Gastrocnemius medialis (tissue), 4 donors: ENCODE data around the gene ATG7. TPM values are rescaled to one million over a fixed set of nuclear protein-coding genes. Genes with fewer than 3 reads are reported as not detected.

ENCODE experiments used
- ATAC-seq, 2 donors: fragments of 150-250 bp; one replicate each; pipeline ENCODE4 v1.9.1; 2016
- DNase-seq, 2 donors: peaks; one replicate each; pipeline ENCODE4 v3.0.0-alpha.2; 2019
- H3K27ac ChIP-seq, 4 donors: fragments of 200-600 bp; sonication (generic); 1 replicate in 1 of 4; 2 replicates in 3 of 4; pipeline ENCODE4 v1.5.1; 2016 to 2018; ENCODE audit warnings: mild to moderate bottlenecking in 2 of 4, moderate library complexity in 1 of 4
- H3K27me3 ChIP-seq, 3 donors: fragments of 200-600 bp; sonication (generic) in 2 of 3; 1 replicate in 1 of 3; 2 replicates in 2 of 3; pipeline versions ENCODE4 v1.5.1 to v1.6.0; 2016 to 2019; ENCODE audit warnings: mild to moderate bottlenecking in 1 of 3, moderate library complexity in 1 of 3
- H3K36me3 ChIP-seq, 2 donors: fragments of 200-600 bp; sonication (generic) in 1 of 2; one replicate each; pipeline ENCODE4 v1.5.1; 2017 to 2018
- H3K4me1 ChIP-seq, 2 donors: fragments of 200-600 bp; sonication (generic) in 1 of 2; one replicate each; pipeline ENCODE4 v1.5.1; 2016 to 2017; ENCODE audit warnings: mild to moderate bottlenecking in 2 of 2
- H3K4me3 ChIP-seq, 4 donors: fragments of 200-600 bp; sonication (generic) in 3 of 4; 1 replicate in 1 of 4; 2 replicates in 3 of 4; pipeline ENCODE4 v1.5.1; 2016 to 2019; ENCODE audit warnings: mild to moderate bottlenecking in 2 of 4
- H3K9me3 ChIP-seq, 3 donors: fragments of 200-600 bp; sonication (generic) in 2 of 3; 1 replicate in 1 of 3; 2 replicates in 2 of 3; pipeline ENCODE4 v1.5.1; 2016 to 2019
- POLR2A ChIP-seq, 2 donors: fragments of 450-650 bp; IDR thresholded peaks; one replicate each; pipeline ENCODE4 v1.6.1; 2017; ENCODE audit warnings: antibody characterized with exemption in 2 of 2, mild to moderate bottlenecking in 2 of 2, moderate library complexity in 2 of 2
- in situ Hi-C, 4 donors: fragments of 200-750 bp; cut with MboI; loops; one replicate each; pipeline versions ENCODE4 v1.15.0 to v1.8.0; 2017; ENCODE audit warnings: low sequenced_read_pairs in 4 of 4
- intact Hi-C: fragments of 100-400 bp; cut with DNase I; formaldehyde crosslinking; loops from one replicate; pipeline ENCODE4 v1.15.1; 2023; ENCODE audit warnings: low total_unique reads
- total RNA-seq, 4 donors: library from RNA; depleted of rRNA; stranded (reverse); fragments of >200 nt; gene quantifications; one replicate each; pipeline versions ENCODE4 v1.1.0 to v1.2.3, GENCODE V29; 2016
- TF ChIP-seq, protein P1 (sequence below), 5 experiments: fragments of 450-650 bp in 3 of 5; fragments of 200-600 bp in 2 of 5; sonication (generic) in 2 of 5; IDR thresholded peaks in 4 of 5; conservative IDR thresholded peaks in 1 of 5; 1 replicate in 4 of 5; 2 replicates in 1 of 5; pipeline ENCODE4 v1.5.1; 2016 to 2019; ENCODE audit warnings: antibody characterized with exemption in 5 of 5, mild to moderate bottlenecking in 3 of 5, moderate library complexity in 3 of 5

Gene ATG7
- total RNA-seq, 4 donors from 2014 or later, result 13.5 to 29.2 (median 15.0) TPM

DNA sequence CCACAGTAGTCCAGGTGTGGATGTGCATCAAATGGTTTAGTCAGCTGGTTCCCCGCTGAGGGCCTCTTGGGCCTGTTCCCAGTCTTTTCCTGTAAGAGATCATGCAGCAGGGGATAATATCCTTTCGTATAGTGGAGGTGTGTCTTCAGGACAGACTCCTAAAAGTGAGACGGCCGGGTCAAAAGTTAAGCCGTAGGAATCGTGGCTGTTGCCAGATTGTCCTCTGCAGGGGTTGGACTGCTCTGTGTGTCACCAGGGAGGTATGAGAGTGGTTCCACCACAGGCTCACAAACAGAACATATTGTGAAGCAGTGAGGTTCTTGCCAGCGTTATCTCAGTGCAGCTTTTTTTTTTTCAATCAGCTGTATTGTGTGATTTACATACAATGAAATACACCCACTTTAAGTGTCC, 276.5 kb downstream of the ATG7 start:
- no peak for TF ChIP-seq POLR2A (IDR thresholded peaks at IDR 0.05)
- TF ChIP-seq, protein P1, sequence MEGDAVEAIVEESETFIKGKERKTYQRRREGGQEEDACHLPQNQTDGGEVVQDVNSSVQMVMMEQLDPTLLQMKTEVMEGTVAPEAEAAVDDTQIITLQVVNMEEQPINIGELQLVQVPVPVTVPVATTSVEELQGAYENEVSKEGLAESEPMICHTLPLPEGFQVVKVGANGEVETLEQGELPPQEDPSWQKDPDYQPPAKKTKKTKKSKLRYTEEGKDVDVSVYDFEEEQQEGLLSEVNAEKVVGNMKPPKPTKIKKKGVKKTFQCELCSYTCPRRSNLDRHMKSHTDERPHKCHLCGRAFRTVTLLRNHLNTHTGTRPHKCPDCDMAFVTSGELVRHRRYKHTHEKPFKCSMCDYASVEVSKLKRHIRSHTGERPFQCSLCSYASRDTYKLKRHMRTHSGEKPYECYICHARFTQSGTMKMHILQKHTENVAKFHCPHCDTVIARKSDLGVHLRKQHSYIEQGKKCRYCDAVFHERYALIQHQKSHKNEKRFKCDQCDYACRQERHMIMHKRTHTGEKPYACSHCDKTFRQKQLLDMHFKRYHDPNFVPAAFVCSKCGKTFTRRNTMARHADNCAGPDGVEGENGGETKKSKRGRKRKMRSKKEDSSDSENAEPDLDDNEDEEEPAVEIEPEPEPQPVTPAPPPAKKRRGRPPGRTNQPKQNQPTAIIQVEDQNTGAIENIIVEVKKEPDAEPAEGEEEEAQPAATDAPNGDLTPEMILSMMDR (IDR thresholded peaks at IDR 0.05 in 4 of 5, conservative IDR thresholded peaks at IDR 0.05 in 1 of 5), result no peak
- peak in 1 of 2 donors; percentile 14 for DNase-seq
- intact Hi-C loops, result no loop called here
- Histone ChIP-seq H3K36me3 (no peaks in the 10 kb centered on the region), H3K9me3 (no peaks in the 10 kb centered on the region), H3K27me3 (no peaks in the 10 kb centered on the region), H3K4me1 (peaks cover 8 to 19% of the 10 kb centered on the region in 2 donors), H3K4me3 (no peak overlapping the region), H3K27ac (peak overlapping the region; percentile 19 to 41 (median 25))
- ATAC-seq, result no peak
- in situ Hi-C loops, result no loop called here

DNA sequence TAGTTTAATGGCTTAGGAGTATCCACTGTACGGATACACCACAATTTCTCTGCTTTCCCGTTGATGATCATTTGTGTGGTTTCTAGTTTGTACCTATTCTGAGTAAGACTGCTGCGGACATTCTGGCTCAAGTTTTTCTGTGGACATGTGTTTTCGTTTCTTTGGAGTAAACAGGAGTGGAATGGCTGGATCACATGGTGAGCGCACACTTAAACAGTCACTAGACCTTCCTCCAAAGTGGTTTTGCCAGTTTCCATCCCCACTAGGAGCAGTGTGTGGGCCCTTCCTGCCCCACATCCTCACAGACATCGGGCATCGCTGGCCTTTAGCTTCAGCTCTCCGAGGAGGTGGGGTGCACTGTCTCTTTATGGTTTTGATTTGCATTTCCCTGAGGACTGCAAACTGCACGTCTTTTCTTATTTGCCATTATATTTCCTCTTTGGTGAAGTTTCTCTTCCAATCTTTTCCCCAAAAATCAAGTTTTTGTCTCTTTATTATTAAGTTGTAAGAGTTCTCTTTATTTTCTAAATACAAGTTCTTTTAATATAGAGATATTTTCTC, 277.5 kb downstream of the ATG7 start:
- peaks cover 14 to 27% of the 10 kb centered on the region in 2 donors for H3K4me1 ChIP-seq
- no peaks in the 10 kb centered on the region for H3K27me3 ChIP-seq
- ATAC-seq (no peak), DNase-seq (no peak)
- in situ Hi-C loops (no loop called here), intact Hi-C loops (loop anchor here (1.0 kb wide), 1 partner anchor 32 kb away; no protein-coding TSS in a partner anchor)
- TF ChIP-seq, protein P1 (IDR thresholded peaks at IDR 0.05 in 4 of 5, conservative IDR thresholded peaks at IDR 0.05 in 1 of 5), result no peak
- TF ChIP-seq POLR2A (IDR thresholded peaks at IDR 0.05), result no peak
- no peaks in the 10 kb centered on the region for H3K36me3 ChIP-seq
- H3K27ac ChIP-seq, result no peak overlapping the region
- no peak overlapping the region for H3K4me3 ChIP-seq
- no peaks in the 10 kb centered on the region for H3K9me3 ChIP-seq

DNA sequence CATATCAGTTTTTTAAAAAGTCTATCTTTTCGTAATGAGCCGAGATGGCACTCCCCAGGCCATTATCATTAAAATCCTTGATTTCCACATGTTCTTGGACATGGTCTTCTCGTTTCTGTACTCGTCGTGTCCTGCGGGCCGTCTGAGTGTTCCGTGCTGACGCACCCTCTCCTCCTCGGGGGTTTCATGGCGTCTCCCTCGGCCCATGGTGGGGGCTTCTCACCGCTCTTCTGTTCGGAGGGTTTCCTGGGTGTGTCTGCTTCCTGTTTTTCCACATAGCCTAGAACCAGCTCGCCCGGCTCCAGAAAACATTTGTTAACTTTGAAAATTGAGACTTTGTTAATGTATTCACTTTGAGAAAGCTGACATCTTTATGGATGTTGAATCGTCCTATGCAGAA, 278.8 kb downstream of the ATG7 start:
- TF ChIP-seq, protein P1 (IDR thresholded peaks at IDR 0.05 in 4 of 5, conservative IDR thresholded peaks at IDR 0.05 in 1 of 5), result no peak
- TF ChIP-seq POLR2A (IDR thresholded peaks at IDR 0.05), result no peak
- in situ Hi-C loops (no loop called here), intact Hi-C loops (no loop called here)
- Histone ChIP-seq H3K27me3 (no peaks in the 10 kb centered on the region), H3K27ac (peak overlapping the region in 3 of 4 donors; percentile 28 to 54 (median 34)), H3K4me3 (no peak overlapping the region), H3K36me3 (no peaks in the 10 kb centered on the region), H3K4me1 (peaks cover 25 to 39% of the 10 kb centered on the region in 2 donors), H3K9me3 (no peaks in the 10 kb centered on the region)
- DNase-seq (no peak), ATAC-seq (no peak)

DNA sequence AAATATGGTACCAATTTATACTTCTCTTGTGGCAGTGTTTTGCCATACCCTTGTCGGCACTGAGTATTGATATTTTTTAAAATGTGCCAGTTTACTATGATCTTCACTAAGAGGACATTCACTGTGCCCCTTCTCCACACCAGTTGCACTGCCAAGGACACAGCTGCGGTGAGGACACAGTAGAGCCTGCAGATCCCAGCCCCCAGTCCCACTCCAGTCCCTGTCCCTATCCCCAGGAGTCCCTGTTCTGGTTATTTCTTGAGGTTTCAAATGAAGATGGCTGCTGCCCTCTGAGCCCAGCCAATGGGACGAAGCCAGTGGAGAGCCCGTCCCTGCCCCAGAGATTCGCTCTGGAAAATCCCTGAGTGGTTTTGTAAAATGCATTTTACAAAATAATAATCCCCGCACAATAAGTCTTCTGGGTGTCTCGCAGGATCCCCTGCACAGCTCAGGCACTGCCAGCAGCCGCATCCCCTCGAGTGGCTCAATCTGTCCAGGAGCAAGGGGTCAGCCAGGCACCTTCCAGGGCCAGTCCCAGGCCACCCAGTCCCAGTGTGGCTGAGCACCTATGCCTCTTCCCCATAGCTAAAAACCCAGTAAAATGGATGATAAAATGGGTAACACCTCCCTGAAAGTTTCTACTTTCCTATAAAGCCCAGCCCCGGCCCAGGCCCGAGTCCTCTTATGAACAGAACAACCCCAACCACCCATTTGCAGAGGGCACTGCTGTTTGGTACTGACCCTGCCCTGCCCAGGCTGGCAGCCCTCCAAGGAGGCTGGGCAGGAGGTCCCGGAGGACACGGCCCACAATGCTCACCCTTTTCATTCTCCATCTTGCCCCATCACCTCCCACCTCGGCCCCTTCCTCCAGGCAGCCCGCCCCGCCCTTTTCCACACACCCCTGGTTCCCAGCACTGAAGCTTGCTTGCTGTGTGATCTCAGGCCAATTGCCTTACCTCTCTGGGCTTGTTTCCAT, 280.4 kb downstream of the ATG7 start:
- TF ChIP-seq POLR2A (IDR thresholded peaks at IDR 0.05), result no peak
- TF ChIP-seq, protein P1 (IDR thresholded peaks at IDR 0.05 in 4 of 5, conservative IDR thresholded peaks at IDR 0.05 in 1 of 5), result no peak
- H3K27ac ChIP-seq, result peak overlapping the region; percentile 24 to 77 (median 66)
- no peak overlapping the region for H3K4me3 ChIP-seq
- H3K36me3 ChIP-seq, result no peaks in the 10 kb centered on the region
- DNase-seq (no peak), ATAC-seq (no peak)
- in situ Hi-C loops (no loop called here), intact Hi-C loops (no loop called here)
- peaks cover 41 to 54% of the 10 kb centered on the region in 2 donors for H3K4me1 ChIP-seq
- no peaks in the 10 kb centered on the region for H3K9me3 ChIP-seq
- no peaks in the 10 kb centered on the region for H3K27me3 ChIP-seq
